ENCODE results near the gene GALR2.
A peak's percentile ranks its signal among the peaks of the same experiment; 100 is the strongest.
"Not testable (repeated sequence)": the region's sequence is repeated elsewhere in the genome, so short reads cannot be mapped to it uniquely, and the experiment has no call there.

GALR2 gene

DNA sequence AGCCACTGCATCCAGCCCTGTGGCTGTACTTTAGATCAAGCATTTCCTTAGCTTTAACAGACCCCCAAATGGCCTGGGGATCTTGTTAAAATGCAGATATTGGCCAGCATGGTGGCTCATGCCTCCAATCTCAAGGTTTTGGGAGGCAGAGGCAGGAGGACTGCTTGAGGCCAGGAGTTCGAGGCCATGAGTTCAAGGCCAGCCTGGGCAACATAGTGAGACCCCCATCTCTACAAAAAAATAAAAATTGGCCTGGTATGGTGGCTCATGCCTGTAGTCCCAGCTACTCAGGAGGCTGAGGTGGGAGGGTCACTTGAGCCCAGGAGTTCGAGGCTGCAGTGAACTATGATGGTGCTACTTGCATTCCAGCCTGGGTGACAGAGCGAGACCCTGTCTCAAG is 31.7 kb upstream of the GALR2 start:
- not testable (repeated sequence) for H3K9me3 Mint-ChIP-seq; H3K27ac Mint-ChIP-seq; H3K4me1 Mint-ChIP-seq (ENCODE audit: low read depth); H3K27me3 Mint-ChIP-seq (ENCODE audit: low read depth); H3K4me3 Mint-ChIP-seq; DNase-seq (ENCODE audit: low spot score)
- H3K36me3 Mint-ChIP-seq (ENCODE audit: low read depth) = peaks cover 65% of the 10 kb centered on the region

DNA sequence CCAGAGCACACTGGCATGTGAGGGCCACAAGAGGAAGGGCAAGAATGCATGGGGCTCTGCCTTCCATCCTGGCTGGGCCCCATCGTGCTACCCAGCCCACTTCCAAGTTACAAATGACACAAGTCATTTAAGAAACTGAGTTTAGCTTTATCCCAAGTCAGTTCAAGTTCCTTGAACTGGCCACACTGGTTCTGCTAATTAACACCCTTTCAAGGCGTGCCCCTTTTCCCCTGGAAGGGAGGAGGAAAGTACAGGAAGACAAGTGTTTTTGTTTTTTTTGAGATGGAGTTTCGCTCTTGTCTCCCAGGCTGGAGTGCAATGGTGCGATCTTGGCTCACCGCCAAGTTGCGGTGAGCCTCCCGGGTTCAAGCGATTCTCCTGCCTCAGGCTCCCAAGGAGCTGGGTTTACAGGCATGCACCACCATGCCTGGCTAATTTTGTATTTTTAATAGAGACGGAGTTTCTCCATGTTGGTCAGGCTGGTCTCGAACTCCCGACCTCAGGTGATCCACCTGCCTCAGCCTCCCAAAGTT is 30.0 kb upstream of the GALR2 start:
- not testable (repeated sequence) for H3K9me3 Mint-ChIP-seq; H3K4me3 Mint-ChIP-seq; H3K4me1 Mint-ChIP-seq (ENCODE audit: low read depth); H3K27me3 Mint-ChIP-seq (ENCODE audit: low read depth); H3K27ac Mint-ChIP-seq; DNase-seq (ENCODE audit: low spot score)
- H3K36me3 Mint-ChIP-seq (ENCODE audit: low read depth) = peaks cover 64% of the 10 kb centered on the region

DNA sequence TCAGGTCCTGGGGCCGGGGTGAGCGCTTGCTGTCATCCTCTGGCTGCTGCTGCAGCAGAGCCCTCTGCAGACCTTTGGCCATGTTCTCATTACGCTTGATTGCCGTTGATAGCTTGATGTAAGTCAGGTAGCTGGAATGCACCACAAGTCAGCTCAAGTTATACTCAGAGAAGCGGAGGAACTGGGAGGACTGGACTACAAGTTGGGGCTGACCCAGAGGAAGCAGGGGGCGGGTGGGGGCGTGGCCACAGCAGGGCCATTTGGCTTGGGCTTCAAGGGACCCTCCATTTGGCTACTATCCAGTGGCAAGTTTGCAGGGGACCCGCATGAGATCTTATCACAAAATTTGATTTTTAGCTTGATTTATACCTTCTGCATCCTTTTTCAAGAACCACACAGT is 28.5 kb upstream of the GALR2 start:
- H3K36me3 Mint-ChIP-seq (ENCODE audit: low read depth) = peaks cover 65% of the 10 kb centered on the region
- peaks cover 5% of the 10 kb centered on the region for H3K4me1 Mint-ChIP-seq (ENCODE audit: low read depth)
- H3K27me3 Mint-ChIP-seq (ENCODE audit: low read depth) = no peaks in the 10 kb centered on the region
- no peaks in the 10 kb centered on the region for H3K9me3 Mint-ChIP-seq
- no peak overlapping the region for H3K27ac Mint-ChIP-seq
- H3K4me3 Mint-ChIP-seq = no peak overlapping the region
- DNase-seq (ENCODE audit: low spot score) = no peak

DNA sequence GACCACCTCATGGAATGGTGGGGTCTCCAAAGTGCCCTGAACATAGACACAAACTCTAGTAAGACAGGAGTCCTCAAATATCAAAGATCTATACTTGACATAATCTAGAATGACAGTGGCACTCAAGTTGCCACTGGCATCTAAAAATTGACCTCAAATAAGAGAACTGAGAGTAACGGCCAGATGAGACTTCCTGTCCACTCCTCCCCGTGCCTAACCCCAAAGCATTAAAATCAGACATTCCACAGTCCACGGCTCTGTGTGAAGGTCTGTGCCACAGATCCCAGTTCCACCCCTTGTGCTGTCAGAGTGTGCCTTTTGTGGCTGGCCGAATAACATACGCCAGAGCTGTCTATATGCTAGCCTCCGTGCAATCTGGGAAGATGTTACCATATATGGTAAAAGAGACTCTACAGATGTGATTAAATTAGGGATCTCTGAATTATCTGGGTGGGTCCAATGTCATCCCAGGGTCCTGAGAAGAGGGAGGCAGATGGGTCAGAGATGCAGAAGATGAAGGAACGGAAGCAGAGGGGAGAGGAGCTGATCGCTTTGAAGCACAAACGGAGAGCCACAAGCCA is 26.5 kb upstream of the GALR2 start:
- Mint-ChIP-seq H3K36me3 (ENCODE audit: low read depth) (peaks cover 59% of the 10 kb centered on the region), H3K27ac (peak overlapping the region; percentile 16), H3K27me3 (ENCODE audit: low read depth) (no peaks in the 10 kb centered on the region), H3K9me3 (no peaks in the 10 kb centered on the region), H3K4me3 (no peak overlapping the region), H3K4me1 (ENCODE audit: low read depth) (peaks cover 5% of the 10 kb centered on the region)
- DNase-seq (ENCODE audit: low spot score) = no peak

DNA sequence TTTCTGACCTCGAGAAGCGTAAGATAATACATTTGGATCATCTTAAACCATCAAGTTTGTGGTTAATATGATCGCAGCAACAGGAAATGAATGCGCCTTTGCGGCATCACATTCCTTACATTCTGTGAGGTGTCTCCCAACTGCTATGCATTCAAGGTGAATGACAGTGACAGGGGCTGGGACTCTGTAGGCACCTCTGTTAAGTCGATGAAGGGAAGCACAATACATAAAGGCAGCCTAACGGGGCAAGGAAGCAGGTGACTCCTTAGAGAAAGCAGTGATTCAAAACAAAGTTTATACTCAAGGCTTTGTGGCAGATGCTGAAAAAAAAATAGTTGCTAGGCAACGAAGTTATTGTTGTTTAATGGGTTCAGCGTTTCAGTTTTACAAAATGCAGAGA is 25.9 kb upstream of the GALR2 start:
- no peak overlapping the region for H3K4me3 Mint-ChIP-seq
- peaks cover 8% of the 10 kb centered on the region for H3K4me1 Mint-ChIP-seq (ENCODE audit: low read depth)
- no peak for DNase-seq (ENCODE audit: low spot score)
- H3K27ac Mint-ChIP-seq = peak overlapping the region; percentile 58
- H3K27me3 Mint-ChIP-seq (ENCODE audit: low read depth) = no peaks in the 10 kb centered on the region
- H3K36me3 Mint-ChIP-seq (ENCODE audit: low read depth) = peaks cover 60% of the 10 kb centered on the region
- H3K9me3 Mint-ChIP-seq = no peaks in the 10 kb centered on the region

DNA sequence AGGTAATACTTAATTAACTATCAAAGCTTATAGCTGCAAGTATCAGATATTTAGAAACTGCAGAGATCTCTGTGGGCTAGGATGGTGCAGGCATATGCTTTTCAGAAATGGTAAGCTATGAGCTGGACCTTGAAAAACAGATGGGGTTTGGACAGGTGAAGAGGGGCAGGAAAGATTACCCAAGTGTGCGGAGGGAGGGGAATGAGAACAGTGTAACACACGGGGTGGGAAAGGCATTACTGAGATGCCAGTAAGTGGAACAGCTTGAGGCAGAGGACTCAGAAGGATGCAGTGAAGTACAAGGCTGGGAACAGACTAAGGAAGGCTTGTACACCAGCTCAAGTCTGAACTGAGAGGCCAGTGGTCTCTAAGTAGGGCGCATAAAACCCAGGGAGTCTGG is 25.3 kb upstream of the GALR2 start:
- no peaks in the 10 kb centered on the region for H3K9me3 Mint-ChIP-seq
- H3K4me3 Mint-ChIP-seq = no peak overlapping the region
- H3K4me1 Mint-ChIP-seq (ENCODE audit: low read depth) = peaks cover 13% of the 10 kb centered on the region
- H3K36me3 Mint-ChIP-seq (ENCODE audit: low read depth) = peaks cover 60% of the 10 kb centered on the region
- DNase-seq (ENCODE audit: low spot score) = no peak
- H3K27me3 Mint-ChIP-seq (ENCODE audit: low read depth) = no peaks in the 10 kb centered on the region
- H3K27ac Mint-ChIP-seq = peak overlapping the region; percentile 58

DNA sequence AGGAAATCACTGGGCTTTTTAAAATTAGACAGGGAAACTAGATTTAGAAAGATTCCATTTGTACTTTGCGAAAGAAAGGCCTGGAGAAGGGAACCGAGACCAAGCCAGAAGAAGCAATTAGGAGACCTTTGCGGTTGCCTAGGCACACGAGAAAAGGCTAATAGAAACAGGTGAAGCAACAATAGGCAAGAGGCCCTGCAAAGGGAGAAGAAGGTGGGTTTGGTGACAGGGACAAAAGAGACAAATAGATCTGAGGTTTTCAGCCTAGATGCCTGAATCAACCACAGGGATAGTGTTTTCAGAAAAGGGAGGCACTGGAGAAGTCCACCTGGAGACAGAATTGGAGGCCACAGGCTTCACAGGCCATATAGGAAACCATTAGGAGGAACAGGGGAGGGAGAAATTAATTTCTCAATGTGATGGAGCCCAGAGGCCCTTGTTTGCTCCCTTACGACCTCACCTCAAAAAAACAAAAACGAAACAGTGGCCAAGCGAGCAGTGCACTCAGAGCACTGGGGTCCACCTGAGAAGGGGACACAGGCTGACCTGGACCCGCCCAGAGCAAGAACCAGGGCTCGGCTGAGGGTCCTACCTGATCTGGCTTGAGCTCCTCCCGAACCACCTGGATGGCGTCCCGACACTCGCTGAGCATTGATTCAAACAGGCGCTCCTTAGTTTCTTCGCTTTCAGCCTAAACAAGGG is 24.6 kb upstream of the GALR2 start:
- Mint-ChIP-seq H3K4me3 (no peak overlapping the region), H3K27me3 (ENCODE audit: low read depth) (no peaks in the 10 kb centered on the region), H3K9me3 (no peaks in the 10 kb centered on the region), H3K36me3 (ENCODE audit: low read depth) (peaks cover 56% of the 10 kb centered on the region), H3K4me1 (ENCODE audit: low read depth) (peaks cover 13% of the 10 kb centered on the region), H3K27ac (no peak overlapping the region)
- DNase-seq (ENCODE audit: low spot score) = no peak

DNA sequence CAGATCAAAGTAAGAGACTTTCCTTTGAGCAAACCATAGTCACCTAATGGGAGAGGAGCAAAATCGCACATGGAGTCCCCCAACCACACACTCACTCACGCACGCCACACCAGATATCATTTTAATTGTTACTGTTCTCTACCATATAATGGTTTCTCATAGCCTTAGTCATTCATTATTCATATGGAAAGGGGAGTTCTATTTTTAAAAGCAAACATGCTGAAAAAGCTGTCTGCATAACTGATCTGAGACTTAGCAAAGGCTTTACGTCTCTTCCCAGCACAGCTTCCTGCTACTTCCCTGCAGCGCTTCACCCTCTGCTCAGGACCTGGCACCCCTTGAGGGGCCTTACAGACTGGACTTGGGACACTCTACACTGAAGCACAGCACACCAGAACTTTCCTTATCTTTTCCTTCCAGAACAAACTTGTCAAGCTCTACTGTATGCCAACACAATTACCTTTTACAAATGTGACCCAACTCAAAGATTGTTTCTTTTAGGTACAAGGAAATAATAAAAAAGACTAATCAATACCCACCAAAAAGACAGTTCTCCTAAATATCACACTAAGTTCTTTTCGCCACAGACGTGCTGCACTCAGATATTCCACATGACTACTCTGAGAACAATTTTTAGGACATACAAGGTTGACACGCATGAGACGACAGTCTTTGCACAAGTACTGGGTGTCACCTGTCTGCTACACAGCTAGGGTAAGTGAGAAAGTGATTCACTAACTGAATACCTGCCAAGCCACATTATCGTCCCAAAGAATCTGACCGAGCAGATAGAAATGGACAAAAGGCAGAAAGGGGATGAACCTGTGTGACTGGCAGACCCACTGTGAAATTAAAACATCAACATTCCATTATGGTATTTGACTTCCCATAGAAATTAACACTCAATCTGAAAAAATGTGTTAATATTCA is 23.8 kb upstream of the GALR2 start:
- no peak overlapping the region for H3K27ac Mint-ChIP-seq
- DNase-seq (ENCODE audit: low spot score) = no peak
- H3K4me1 Mint-ChIP-seq (ENCODE audit: low read depth) = peaks cover 13% of the 10 kb centered on the region
- H3K9me3 Mint-ChIP-seq = no peaks in the 10 kb centered on the region
- no peaks in the 10 kb centered on the region for H3K27me3 Mint-ChIP-seq (ENCODE audit: low read depth)
- H3K36me3 Mint-ChIP-seq (ENCODE audit: low read depth) = peaks cover 50% of the 10 kb centered on the region
- H3K4me3 Mint-ChIP-seq = no peak overlapping the region

DNA sequence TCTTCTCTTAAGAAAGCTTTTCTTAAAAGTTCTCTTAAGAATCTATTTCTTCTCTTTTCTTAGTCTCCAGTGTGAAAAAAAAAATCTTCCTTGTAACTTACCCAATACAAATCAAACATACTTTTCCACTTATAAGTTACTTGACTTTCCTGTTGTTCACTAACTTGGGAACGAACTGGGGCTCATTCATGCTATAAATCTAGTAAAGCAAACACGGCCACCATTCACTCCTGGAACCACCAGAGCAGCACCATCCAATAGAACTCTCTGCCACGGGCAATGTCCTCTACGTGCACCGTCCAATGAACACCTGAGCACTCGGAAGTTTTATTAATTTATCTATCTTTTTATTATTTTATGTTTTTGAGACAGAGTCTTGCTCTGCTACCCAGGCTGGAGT is 23.0 kb upstream of the GALR2 start:
- H3K4me1 Mint-ChIP-seq (ENCODE audit: low read depth) = peaks cover 13% of the 10 kb centered on the region
- H3K36me3 Mint-ChIP-seq (ENCODE audit: low read depth) = peaks cover 51% of the 10 kb centered on the region
- H3K4me3 Mint-ChIP-seq = no peak overlapping the region
- H3K9me3 Mint-ChIP-seq = no peaks in the 10 kb centered on the region
- no peak overlapping the region for H3K27ac Mint-ChIP-seq
- no peak for DNase-seq (ENCODE audit: low spot score)
- no peaks in the 10 kb centered on the region for H3K27me3 Mint-ChIP-seq (ENCODE audit: low read depth)

DNA sequence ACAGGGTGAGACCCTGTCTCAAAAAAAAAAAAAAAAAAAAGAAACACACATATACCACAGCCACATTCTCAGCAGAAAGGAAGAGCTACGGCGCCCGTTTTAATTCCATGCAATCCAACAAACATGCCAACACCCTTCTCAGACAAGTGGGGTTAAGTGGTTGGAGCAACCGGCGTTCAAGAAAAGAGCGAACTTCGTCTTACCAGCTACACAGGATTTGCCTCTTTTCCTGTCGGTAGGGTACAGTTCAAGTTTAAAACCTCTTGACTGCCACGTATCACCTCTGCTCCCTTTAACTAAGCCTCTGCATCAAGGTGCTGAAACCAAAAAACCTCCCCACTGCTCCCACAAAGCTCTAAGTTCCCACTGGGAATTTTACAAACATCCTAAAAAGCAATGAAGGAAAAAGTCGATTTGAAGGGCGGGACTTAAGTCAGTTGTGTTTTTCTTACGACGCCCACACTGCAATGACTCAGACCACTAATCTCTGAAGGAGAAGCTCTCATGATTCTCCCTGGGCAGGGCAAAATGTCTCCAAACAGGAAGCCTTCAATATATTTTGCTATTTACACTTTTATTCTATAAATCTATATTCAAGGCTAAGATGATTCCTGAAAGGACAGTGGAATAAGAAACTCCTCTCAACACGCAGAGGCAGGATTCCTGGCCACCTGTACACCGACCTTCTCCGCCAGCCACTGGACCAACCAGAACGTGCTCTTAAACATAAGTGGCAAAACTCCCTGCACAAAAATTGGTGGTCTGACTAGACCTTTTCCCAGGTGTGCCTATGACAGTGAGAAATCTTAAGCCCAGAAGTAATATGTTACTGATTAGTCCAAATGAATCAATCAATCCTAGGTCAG is 21.1 kb upstream of the GALR2 start:
- Mint-ChIP-seq H3K36me3 (ENCODE audit: low read depth) (peaks cover 59% of the 10 kb centered on the region), H3K9me3 (no peaks in the 10 kb centered on the region), H3K4me3 (no peak overlapping the region), H3K27me3 (ENCODE audit: low read depth) (no peaks in the 10 kb centered on the region), H3K27ac (no peak overlapping the region), H3K4me1 (ENCODE audit: low read depth) (peaks cover 13% of the 10 kb centered on the region)
- DNase-seq (ENCODE audit: low spot score) = no peak

DNA sequence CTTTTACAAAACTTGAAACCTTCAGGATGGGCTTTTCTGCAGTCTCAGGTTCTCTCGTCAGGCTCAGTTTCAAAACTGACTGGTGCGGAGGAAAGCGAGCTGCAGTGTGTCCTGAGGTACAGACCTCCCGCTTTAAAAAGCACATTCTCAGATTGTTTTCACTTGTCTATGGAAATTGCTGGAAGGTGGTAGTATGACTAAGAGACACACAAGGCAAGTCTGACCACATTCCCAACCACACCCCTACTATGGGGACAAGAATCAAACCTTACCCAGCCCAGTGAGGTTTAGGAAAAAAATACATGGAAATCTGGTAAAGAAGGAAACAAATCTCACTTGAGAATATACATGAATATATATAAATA is 20.5 kb upstream of the GALR2 start:
- Mint-ChIP-seq H3K27me3 (ENCODE audit: low read depth) (no peaks in the 10 kb centered on the region), H3K36me3 (ENCODE audit: low read depth) (peaks cover 59% of the 10 kb centered on the region), H3K4me1 (ENCODE audit: low read depth) (peaks cover 11% of the 10 kb centered on the region), H3K27ac (no peak overlapping the region), H3K9me3 (no peaks in the 10 kb centered on the region), H3K4me3 (no peak overlapping the region)
- DNase-seq (ENCODE audit: low spot score) = no peak

DNA sequence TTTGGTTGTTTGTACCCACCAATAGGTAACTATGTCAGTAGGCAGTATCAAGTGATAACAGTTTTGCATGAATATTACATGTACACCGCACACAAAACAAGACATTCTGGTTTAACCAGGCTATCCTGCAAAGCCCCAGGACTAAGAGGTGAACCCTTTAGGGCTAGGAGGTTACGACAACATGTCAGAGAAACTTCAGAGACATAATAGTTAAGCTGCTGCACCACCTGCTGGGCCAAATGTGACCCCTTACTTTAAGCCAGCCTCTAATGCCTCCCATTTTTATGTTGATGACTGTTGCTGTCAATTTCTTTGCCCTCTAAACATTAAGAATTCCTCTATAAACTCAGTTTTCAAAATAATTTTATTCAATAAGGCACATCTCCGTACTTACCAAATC is 17.7 kb upstream of the GALR2 start:
- no peak for DNase-seq (ENCODE audit: low spot score)
- Mint-ChIP-seq H3K9me3 (no peaks in the 10 kb centered on the region), H3K4me1 (ENCODE audit: low read depth) (peaks cover 8% of the 10 kb centered on the region), H3K4me3 (no peak overlapping the region), H3K36me3 (ENCODE audit: low read depth) (peaks cover 62% of the 10 kb centered on the region), H3K27ac (no peak overlapping the region), H3K27me3 (ENCODE audit: low read depth) (no peaks in the 10 kb centered on the region)

DNA sequence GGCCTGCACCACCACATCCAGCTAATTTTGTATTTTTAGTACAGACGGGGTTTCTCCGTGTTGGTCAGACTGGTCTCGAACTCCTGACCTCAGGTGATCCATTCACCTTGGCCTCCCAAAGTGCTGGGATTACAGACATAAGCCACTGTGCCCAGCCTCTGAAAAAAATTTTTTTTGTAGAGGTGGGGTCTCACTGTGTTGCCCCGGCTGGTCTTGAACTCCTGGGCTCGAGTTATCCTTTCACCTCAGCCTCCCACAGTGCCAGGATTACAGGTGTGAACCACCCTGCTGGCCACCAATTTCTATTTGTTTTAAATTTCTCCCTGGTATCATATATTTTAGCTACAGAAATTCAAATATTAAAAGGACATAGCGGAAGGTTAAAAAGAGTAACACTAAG is 16.3 kb upstream of the GALR2 start:
- not testable (repeated sequence) for H3K27me3 Mint-ChIP-seq (ENCODE audit: low read depth); H3K4me1 Mint-ChIP-seq (ENCODE audit: low read depth); H3K27ac Mint-ChIP-seq; DNase-seq (ENCODE audit: low spot score); H3K4me3 Mint-ChIP-seq; H3K9me3 Mint-ChIP-seq
- H3K36me3 Mint-ChIP-seq (ENCODE audit: low read depth) = peaks cover 70% of the 10 kb centered on the region
